ENCODE results near the gene FAM222B. TPM values are rescaled to one million over a fixed set of nuclear protein-coding genes. Genes with fewer than 3 reads are reported as not detected.
A peak's percentile ranks its signal among the peaks of the same experiment; 100 is the strongest.

The FAM222B gene
- total and polyA plus RNA-seq, 5 experiments from 2014 or later: 7.5 to 23.1 (median 16.9) TPM

- ATAC-seq (peak; percentile 37 to 48), DNase-seq (peak; percentile 32 to 80 (median 45))
- peaks cover 0 to 21% (median 10%) of the 10 kb centered on the region in 5 donors for H3K27me3 Mint-ChIP-seq
- peaks cover 3 to 20% (median 16%) of the 10 kb centered on the region in 4 donors for H3K4me1 Mint-ChIP-seq
- H3K9me3 Mint-ChIP-seq: no peaks in the 10 kb centered on the region
- H3K4me3 Mint-ChIP-seq: peak overlapping the region; percentile 84 to 95 (median 92)
- peak overlapping the region; percentile 85 to 97 (median 94) for H3K27ac Mint-ChIP-seq
- POLR2A ChIA-PET: interaction anchor here (0.6 to 4.7 kb wide), 15 partner anchors 9 to 239 kb away, joined by 3 to 81 read pairs (median 6); partner anchors contain the start of genes BLTP2, FAM222B, NEK8 and PHF12
- peaks cover 0 to 2% (median 0%) of the 10 kb centered on the region in 3 donors for H3K36me3 Mint-ChIP-seq
These were observed 130.4 kb downstream of the FAM222B start for GRCh38 chr17:28712032-28712704.

GRCh38 chr17:28711723-28712031 lies 130.9 kb downstream of the FAM222B start, which contains the start of gene PROCA1:
Gene PROCA1 (minus strand): TSS chr17:28711888. CDS start chr17:28711660, 228 bp downstream.
- Mint-ChIP-seq H3K4me3 (peak within 1 kb of the TSS; percentile 84 to 95 (median 92)), H3K27ac (peak within 1 kb of the TSS; percentile 85 to 97 (median 95)), H3K4me1 (peaks cover 3 to 20% (median 16%) of the 10 kb centered on the region in 4 donors), H3K27me3 (peaks cover 0 to 21% (median 10%) of the 10 kb centered on the region in 5 donors), H3K36me3 (peaks cover 0 to 2% (median 0%) of the 10 kb centered on the region in 3 donors), H3K9me3 (no peaks in the 10 kb centered on the region)
- peak; percentile 55 to 61 for ATAC-seq
- DNase-seq: peak in 4 of 10 donors; percentile 15 to 76 (median 44)
- POLR2A ChIA-PET: interaction anchor here (0.7 to 4.7 kb wide), 15 partner anchors 9 to 239 kb away, joined by 3 to 81 read pairs (median 4); partner anchors contain the start of genes BLTP2, FAM222B, NEK8 and PHF12

GRCh38 chr17:28710861-28711722 lies 131.5 kb downstream of the FAM222B start:
- peak overlapping the region; percentile 85 to 97 (median 95) for H3K27ac Mint-ChIP-seq
- POLR2A ChIA-PET: interaction anchor here (0.5 to 4.7 kb wide), 19 partner anchors 9 to 327 kb away, joined by 3 to 81 read pairs (median 4); partner anchors contain the start of genes ALDOC, BLTP2, FAM222B and FLOT2
- H3K36me3 Mint-ChIP-seq: peaks cover 0 to 2% (median 0%) of the 10 kb centered on the region in 3 donors
- ATAC-seq: peak; percentile 88 to 89
- peaks cover 0 to 18% (median 10%) of the 10 kb centered on the region in 5 donors for H3K27me3 Mint-ChIP-seq
- DNase-seq: peak; percentile 82 to 92 (median 88)
- H3K4me3 Mint-ChIP-seq: peak overlapping the region; percentile 84 to 95 (median 92)
- peaks cover 3 to 20% (median 15%) of the 10 kb centered on the region in 4 donors for H3K4me1 Mint-ChIP-seq
- H3K9me3 Mint-ChIP-seq: no peaks in the 10 kb centered on the region

GRCh38 chr17:28707339-28707720 lies 135.3 kb downstream of the FAM222B start:
- H3K27me3 Mint-ChIP-seq: no peaks in the 10 kb centered on the region
- DNase-seq (no peak), ATAC-seq (no peak)
- POLR2A ChIA-PET: no interaction called here
- H3K4me3 Mint-ChIP-seq: no peak overlapping the region
- peaks cover 0 to 18% (median 0%) of the 10 kb centered on the region in 3 donors for H3K36me3 Mint-ChIP-seq
- H3K9me3 Mint-ChIP-seq: no peaks in the 10 kb centered on the region
- peak overlapping the region in 4 of 10 donors; percentile 20 to 60 (median 22) for H3K27ac Mint-ChIP-seq
- peaks cover 6 to 15% (median 11%) of the 10 kb centered on the region in 4 donors for H3K4me1 Mint-ChIP-seq

GRCh38 chr17:28706471-28707338 lies 135.9 kb downstream of the FAM222B start:
- no peaks in the 10 kb centered on the region for H3K9me3 Mint-ChIP-seq
- H3K4me1 Mint-ChIP-seq: peaks cover 5 to 9% (median 7%) of the 10 kb centered on the region in 4 donors
- DNase-seq: no peak
- no peak overlapping the region for H3K4me3 Mint-ChIP-seq
- no peak for ATAC-seq
- H3K36me3 Mint-ChIP-seq: peaks cover 0 to 25% (median 0%) of the 10 kb centered on the region in 3 donors
- H3K27ac Mint-ChIP-seq: peak overlapping the region in 2 of 10 donors; percentile 20 to 94
- H3K27me3 Mint-ChIP-seq: no peaks in the 10 kb centered on the region
- POLR2A ChIA-PET: no interaction called here

Small RNA genes lying within 50 kb of the gene (microRNA-seq; reads per million reads assigned to microRNA genes)
- not detected for gene MIR451B (ENCODE audit: borderline microRNAs expressed)

Other genes starting within 250 kb of the FAM222B start
- gene SPAG5, start 243.8 kb downstream of the FAM222B start, total RNA-seq: 10 to 100 TPM; 10.6 to 11.2 TPM
- 1 to 10 TPM in 1 of 3 donors, under 1 TPM in 2; 0.40 to 2.7 (median 0.81) TPM for gene SPAG5, start 243.8 kb downstream of the FAM222B start, polyA plus RNA-seq
- gene RSKR, start 228.6 kb downstream of the FAM222B start, total RNA-seq: 10 to 100 TPM; 27.3 to 28.9 TPM
- gene RSKR, start 228.6 kb downstream of the FAM222B start, polyA plus RNA-seq: under 1 TPM; 0.11 to 0.75 (median 0.24) TPM
- 100 to 1,000 TPM; 137 to 149 TPM for gene BLTP2, start 197.6 kb downstream of the FAM222B start, total RNA-seq
- 10 to 100 TPM; 36.0 to 51.7 (median 36.1) TPM for gene BLTP2, start 197.6 kb downstream of the FAM222B start, polyA plus RNA-seq
- 10 to 100 TPM; 38.4 to 40.0 TPM for gene SDF2, start 180.9 kb downstream of the FAM222B start, total RNA-seq
- gene SDF2, start 180.9 kb downstream of the FAM222B start, polyA plus RNA-seq: 10 to 100 TPM; 55.8 to 76.3 (median 59.0) TPM
- 100 to 1,000 TPM in 1 of 2 experiments, 10 to 100 TPM in 1; 88.1 to 105 TPM for gene SUPT6H, start 180.6 kb downstream of the FAM222B start, total RNA-seq
- gene SUPT6H, start 180.6 kb downstream of the FAM222B start, polyA plus RNA-seq: 10 to 100 TPM in 1 of 3 donors, 1 to 10 TPM in 2; 7.4 to 22.0 (median 10.0) TPM
- 10 to 100 TPM; 16.7 to 17.3 TPM for gene PROCA1, start 130.9 kb downstream of the FAM222B start, total RNA-seq
- gene PROCA1, start 130.9 kb downstream of the FAM222B start, polyA plus RNA-seq: 1 to 10 TPM in 1 of 3 donors, under 1 TPM in 2; 0.16 to 2.0 (median 0.20) TPM
- gene RAB34, start 124.9 kb downstream of the FAM222B start, total RNA-seq: 1 to 10 TPM; 5.0 to 5.7 TPM
- gene RAB34, start 124.9 kb downstream of the FAM222B start, polyA plus RNA-seq: 10 to 100 TPM in 1 of 3 donors, 1 to 10 TPM in 2; 3.3 to 10.2 (median 7.7) TPM
- 1,000 to 10,000 TPM; 3,189 to 3,253 TPM for gene RPL23A, start 122.8 kb downstream of the FAM222B start, total RNA-seq
- 1,000 to 10,000 TPM; 6,432 to 6,679 (median 6,593) TPM for gene RPL23A, start 122.8 kb downstream of the FAM222B start, polyA plus RNA-seq
- under 1 TPM in 1 of 2 experiments, not detected in 1; 0.88 TPM for gene TLCD1, start 116.6 kb downstream of the FAM222B start, total RNA-seq
- gene TLCD1, start 116.6 kb downstream of the FAM222B start, polyA plus RNA-seq: under 1 TPM in 1 of 3 donors, not detected in 2; 0.22 TPM
- gene NEK8, start 114.0 kb downstream of the FAM222B start, total RNA-seq: 10 to 100 TPM; 12.8 to 15.1 TPM
- 1 to 10 TPM; 3.2 to 4.0 (median 3.4) TPM for gene NEK8, start 114.0 kb downstream of the FAM222B start, polyA plus RNA-seq
- 10 to 100 TPM; 32.3 to 36.2 TPM for gene TRAF4, start 98.8 kb downstream of the FAM222B start, total RNA-seq
- gene TRAF4, start 98.8 kb downstream of the FAM222B start, polyA plus RNA-seq: 1 to 10 TPM in 2 of 3 donors, under 1 TPM in 1; 0.99 to 1.3 (median 1.0) TPM
- 10 to 100 TPM; 25.3 to 25.8 TPM for gene ERAL1, start 12.2 kb upstream of the FAM222B start, total RNA-seq
- 10 to 100 TPM; 32.7 to 54.9 (median 38.0) TPM for gene ERAL1, start 12.2 kb upstream of the FAM222B start, polyA plus RNA-seq
- 100 to 1,000 TPM; 206 to 213 TPM for gene FLOT2, start 54.9 kb upstream of the FAM222B start, total RNA-seq
- gene FLOT2, start 54.9 kb upstream of the FAM222B start, polyA plus RNA-seq: 100 to 1,000 TPM; 230 to 253 (median 237) TPM
- 10 to 100 TPM; 46.1 to 47.3 TPM for gene DHRS13, start 60.3 kb upstream of the FAM222B start, total RNA-seq
- gene DHRS13, start 60.3 kb upstream of the FAM222B start, polyA plus RNA-seq: 10 to 100 TPM; 17.1 to 22.8 (median 19.4) TPM
- gene PHF12, start 108.7 kb upstream of the FAM222B start, total RNA-seq: 100 to 1,000 TPM; 117 to 124 TPM
- gene PHF12, start 108.7 kb upstream of the FAM222B start, polyA plus RNA-seq: 10 to 100 TPM in 1 of 3 donors, 1 to 10 TPM in 2; 5.2 to 12.0 (median 6.2) TPM
- gene SEZ6, start 163.2 kb upstream of the FAM222B start, total RNA-seq: not detected
- 1 to 10 TPM in 1 of 3 donors, under 1 TPM in 2; 0.40 to 1.5 (median 0.85) TPM for gene SEZ6, start 163.2 kb upstream of the FAM222B start, polyA plus RNA-seq
- 1 to 10 TPM; 7.3 to 8.7 TPM for gene PIPOX, start 200.4 kb upstream of the FAM222B start, total RNA-seq
- gene PIPOX, start 200.4 kb upstream of the FAM222B start, polyA plus RNA-seq: 1 to 10 TPM; 1.2 to 1.5 (median 1.3) TPM

Measured in naive thymus-derived CD8-positive, alpha-beta T cell (primary cell).